Sigmoid colon (tissue), 4 donors: ENCODE data around the gene FDCSP.

ENCODE experiments used
- CTCF ChIP-seq, 4 experiments: fragments of 450-650 bp in 3 of 4; fragments of 200-600 bp in 1 of 4; IDR thresholded peaks; one replicate each; pipeline ENCODE4 v1.5.1; 2016 to 2019; ENCODE audit warnings: antibody characterized with exemption in 4 of 4, mild to moderate bottlenecking in 3 of 4, moderate library complexity in 2 of 4
- EP300 ChIP-seq, 4 donors: sonication (generic); formaldehyde crosslinking; IDR thresholded peaks; one replicate each; pipeline ENCODE4 v1.6.1; 2017; ENCODE audit warnings: antibody characterized with exemption in 4 of 4
- POLR2A ChIP-seq, 2 donors: fragments of 450-650 bp; IDR thresholded peaks; one replicate each; pipeline ENCODE4 v1.6.1; 2016; ENCODE audit warnings: antibody characterized with exemption in 2 of 2, mild to moderate bottlenecking in 2 of 2, moderate library complexity in 2 of 2
- POLR2AphosphoS5 ChIP-seq, 4 donors: sonication (generic); formaldehyde crosslinking; IDR thresholded peaks; one replicate each; pipeline ENCODE4 v1.6.1; 2017; ENCODE audit warnings: antibody characterized with exemption in 4 of 4

GRCh38 chr4:70177090-70177489 is 48.8 kb upstream of the FDCSP start:
- no peak for TF ChIP-seq CTCF (IDR thresholded peaks at IDR 0.05)
- TF ChIP-seq POLR2A (IDR thresholded peaks at IDR 0.05) = no peak
- no peak for TF ChIP-seq POLR2AphosphoS5 (IDR thresholded peaks at IDR 0.05)
- no peak for TF ChIP-seq EP300 (IDR thresholded peaks at IDR 0.05)
